ENCODE measurements around the gene SBSN.

DNA sequence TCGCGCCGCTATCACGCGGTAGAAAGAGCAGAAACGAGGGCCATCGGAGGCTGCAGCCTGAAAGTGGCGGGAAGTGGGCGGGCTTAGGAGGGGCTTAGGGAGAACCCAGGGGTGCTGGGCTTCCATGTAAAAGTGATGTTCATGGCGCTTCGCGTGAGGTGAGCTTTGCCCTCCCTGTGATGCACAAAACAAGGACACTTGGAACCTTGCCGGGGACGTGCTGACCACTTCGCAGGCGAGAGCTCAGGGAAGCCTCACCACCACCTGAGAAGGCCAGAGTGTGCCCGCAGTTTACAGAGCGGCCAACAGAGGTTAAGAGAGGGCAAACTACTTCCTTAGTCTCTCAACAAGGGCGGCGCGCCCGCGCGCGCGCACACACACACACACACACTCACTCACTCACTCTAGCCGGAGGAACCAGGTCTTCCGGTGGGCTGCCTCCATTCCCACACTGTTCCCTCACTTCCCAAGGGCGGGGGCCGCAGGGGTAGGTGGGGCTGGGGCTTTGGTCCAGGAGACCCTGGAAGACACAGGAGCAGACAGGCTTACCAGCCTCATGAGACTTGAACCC lies 5.8 kb upstream of the SBSN start:
- TF ChIP-seq EZH2 (IDR thresholded peaks at IDR 0.05; ENCODE audit: borderline replicate concordance): no peak
- TF ChIP-seq, protein P1, sequence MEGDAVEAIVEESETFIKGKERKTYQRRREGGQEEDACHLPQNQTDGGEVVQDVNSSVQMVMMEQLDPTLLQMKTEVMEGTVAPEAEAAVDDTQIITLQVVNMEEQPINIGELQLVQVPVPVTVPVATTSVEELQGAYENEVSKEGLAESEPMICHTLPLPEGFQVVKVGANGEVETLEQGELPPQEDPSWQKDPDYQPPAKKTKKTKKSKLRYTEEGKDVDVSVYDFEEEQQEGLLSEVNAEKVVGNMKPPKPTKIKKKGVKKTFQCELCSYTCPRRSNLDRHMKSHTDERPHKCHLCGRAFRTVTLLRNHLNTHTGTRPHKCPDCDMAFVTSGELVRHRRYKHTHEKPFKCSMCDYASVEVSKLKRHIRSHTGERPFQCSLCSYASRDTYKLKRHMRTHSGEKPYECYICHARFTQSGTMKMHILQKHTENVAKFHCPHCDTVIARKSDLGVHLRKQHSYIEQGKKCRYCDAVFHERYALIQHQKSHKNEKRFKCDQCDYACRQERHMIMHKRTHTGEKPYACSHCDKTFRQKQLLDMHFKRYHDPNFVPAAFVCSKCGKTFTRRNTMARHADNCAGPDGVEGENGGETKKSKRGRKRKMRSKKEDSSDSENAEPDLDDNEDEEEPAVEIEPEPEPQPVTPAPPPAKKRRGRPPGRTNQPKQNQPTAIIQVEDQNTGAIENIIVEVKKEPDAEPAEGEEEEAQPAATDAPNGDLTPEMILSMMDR (IDR thresholded peaks at IDR 0.05; ENCODE audit: poor library complexity): no peak

Measured in hepatocyte (in vitro differentiated cells).